ENCODE data around the gene COX18.
A peak's percentile ranks its signal among the peaks of the same experiment; 100 is the strongest.

Gene COX18

GRCh38 chr4:73075832-73076231 is 6.3 kb upstream of the COX18 start:
- no peak for DNase-seq (ENCODE audit: low spot score)
- no peak for TF ChIP-seq CTCF (IDR thresholded peaks at IDR 0.05; ENCODE audit: extremely low read depth, insufficient read depth, missing control alignments)
- in situ Hi-C loops (cut with MboI; ENCODE audit: low pct_unique_long_range_greater_than_20kb, low sequenced_read_pairs, unreplicated experiment), result no loop called here

GRCh38 chr4:73070074-73070390 is 516 bp upstream of the COX18 start:
- in situ Hi-C loops (cut with MboI; ENCODE audit: low pct_unique_long_range_greater_than_20kb, low sequenced_read_pairs, unreplicated experiment), result loop anchor here (25.0 kb wide), 2 partner anchors 192 to 542 kb away; partner anchors contain the start of genes ANKRD17 and RASSF6
- DNase-seq (ENCODE audit: low spot score), result peak; percentile 15
- TF ChIP-seq CTCF (IDR thresholded peaks at IDR 0.05; ENCODE audit: extremely low read depth, insufficient read depth, missing control alignments), result no peak

GRCh38 chr4:73068491-73069337 is 802 bp downstream of the COX18 start:
- no peak for TF ChIP-seq CTCF (IDR thresholded peaks at IDR 0.05; ENCODE audit: extremely low read depth, insufficient read depth, missing control alignments)
- DNase-seq (ENCODE audit: low spot score), result no peak
- in situ Hi-C loops (cut with MboI; ENCODE audit: low pct_unique_long_range_greater_than_20kb, low sequenced_read_pairs, unreplicated experiment), result loop anchor here (25.0 kb wide), 2 partner anchors 194 to 544 kb away; partner anchors contain the start of genes ANKRD17 and RASSF6

GRCh38 chr4:73067971-73068394 is 1.5 kb downstream of the COX18 start:
- no peak for DNase-seq (ENCODE audit: low spot score)
- no peak for TF ChIP-seq CTCF (IDR thresholded peaks at IDR 0.05; ENCODE audit: extremely low read depth, insufficient read depth, missing control alignments)
- in situ Hi-C loops (cut with MboI; ENCODE audit: low pct_unique_long_range_greater_than_20kb, low sequenced_read_pairs, unreplicated experiment), result loop anchor here (25.0 kb wide), 2 partner anchors 194 to 544 kb away; partner anchors contain the start of genes ANKRD17 and RASSF6

GRCh38 chr4:73066928-73067327 is 2.6 kb downstream of the COX18 start:
- DNase-seq (ENCODE audit: low spot score), result no peak
- TF ChIP-seq CTCF (IDR thresholded peaks at IDR 0.05; ENCODE audit: extremely low read depth, insufficient read depth, missing control alignments), result no peak
- in situ Hi-C loops (cut with MboI; ENCODE audit: low pct_unique_long_range_greater_than_20kb, low sequenced_read_pairs, unreplicated experiment), result loop anchor here (25.0 kb wide), 2 partner anchors 195 to 545 kb away; partner anchors contain the start of genes ANKRD17 and RASSF6

GRCh38 chr4:73066445-73066844 is 3.1 kb downstream of the COX18 start:
- TF ChIP-seq CTCF (IDR thresholded peaks at IDR 0.05; ENCODE audit: extremely low read depth, insufficient read depth, missing control alignments), result no peak
- DNase-seq (ENCODE audit: low spot score), result no peak
- in situ Hi-C loops (cut with MboI; ENCODE audit: low pct_unique_long_range_greater_than_20kb, low sequenced_read_pairs, unreplicated experiment), result loop anchor here (25.0 kb wide), 2 partner anchors 196 to 546 kb away; partner anchors contain the start of genes ANKRD17 and RASSF6

Measured in GM13977 (cell line).